Left cardiac atrium (tissue), 4 donors: ENCODE results near the gene C17orf58. TPM values are rescaled to one million over a fixed set of nuclear protein-coding genes. Genes with fewer than 3 reads are reported as not detected.
A peak's percentile ranks its signal among the peaks of the same experiment; 100 is the strongest.
"Not testable (repeated sequence)": the region's sequence is repeated elsewhere in the genome, so short reads cannot be mapped to it uniquely, and the experiment has no call there.

Source experiments
- ATAC-seq, 2 donors: fragments of 200-7000 bp; cut with Tn5 transposase; one replicate each; pipeline ENCODE4 v1.9.1; 2020; ENCODE audit warnings: mild to moderate bottlenecking in 2 of 2, moderate library complexity in 2 of 2
- DNase-seq: peaks from one replicate; pipeline ENCODE4 v3.0.0-alpha.2; 2020
- intact Hi-C, 2 donors: fragments of 100-400 bp; cut with DNase I; formaldehyde crosslinking; loops; one replicate each; pipeline versions ENCODE4 v1.14.1 to v1.15.1; 2022 to 2023
- total RNA-seq, 2 donors: library from RNA; stranded (reverse); fragmentation: NEBNext Ultra II Directional; extraction: Animal tissue kit (Norgen Biotek cat#: 25700); gene quantifications; one replicate each; pipeline ENCODE4 v1.2.1, GENCODE V29; 2021
- donor health status: DM: no; HTN: yes; CAD: no.
- donor health status: DM: no; HTN: yes; CAD: no; lungs with severe emphysema.
- donor health status: DM: yes; HTN: yes; CAD: no.
- donor health status: Dilated cardiomyopathy.

The C17orf58 gene
- total RNA-seq, 2 donors from 2014 or later = 8.2 to 14.2 TPM

- intact Hi-C loops = not testable (repeated sequence)
Observed at GRCh38 chr17:67976306-67976705, 20.0 kb downstream of the C17orf58 start.

GRCh38 chr17:67974598-67975066 is 21.6 kb downstream of the C17orf58 start:
- no peak for ATAC-seq
- intact Hi-C loops = no loop called here
- DNase-seq = no peak

More at GRCh38 chr17:67976306-67976705, 20.0 kb downstream of the C17orf58 start:
- ATAC-seq, DNase-seq: not testable (repeated sequence)

- ATAC-seq (no peak), DNase-seq (no peak)
- intact Hi-C loops = no loop called here
Observed at GRCh38 chr17:67974185-67974584, 22.1 kb downstream of the C17orf58 start.

GRCh38 chr17:67970783-67971182 is 25.5 kb downstream of the C17orf58 start:
- ATAC-seq (no peak), DNase-seq (no peak)
- intact Hi-C loops = no loop called here

- DNase-seq (peak; percentile 60), ATAC-seq (peak; percentile 79 to 87)
- intact Hi-C loops = loop anchor here in 1 of 2 donors (10.0 kb wide), 1 partner anchor 502 kb away; no protein-coding TSS in a partner anchor
Observed at GRCh38 chr17:67963145-67963572, 33.1 kb downstream of the C17orf58 start.

GRCh38 chr17:67962156-67962555 is 34.1 kb downstream of the C17orf58 start:
- peak in 1 of 2 donors; percentile 8 for ATAC-seq
- intact Hi-C loops = loop anchor here in 1 of 2 donors (10.0 kb wide), 1 partner anchor 503 kb away; no protein-coding TSS in a partner anchor
- not testable (repeated sequence) for DNase-seq

- not testable (repeated sequence) for DNase-seq, ATAC-seq
- intact Hi-C loops = loop anchor here in 1 of 2 donors (10.0 kb wide), 1 partner anchor 505 kb away; no protein-coding TSS in a partner anchor
Observed at GRCh38 chr17:67960276-67960675, 36.0 kb downstream of the C17orf58 start.

GRCh38 chr17:67959510-67959909 is 36.8 kb downstream of the C17orf58 start:
- DNase-seq (no peak), ATAC-seq (no peak)
- intact Hi-C loops = no loop called here

GRCh38 chr17:67950945-67951344 is 45.3 kb downstream of the C17orf58 start:
- intact Hi-C loops = no loop called here

GRCh38 chr17:67947325-67947813 is 48.9 kb downstream of the C17orf58 start:
- no peak for DNase-seq
- intact Hi-C loops = no loop called here
- no peak for ATAC-seq

More at GRCh38 chr17:67950945-67951344, 45.3 kb downstream of the C17orf58 start:
- ATAC-seq = no peak
- no peak for DNase-seq

- ATAC-seq (no peak), DNase-seq (no peak)
- intact Hi-C loops = no loop called here
Observed at GRCh38 chr17:67946513-67946912, 49.8 kb downstream of the C17orf58 start.

- intact Hi-C loops = no loop called here
- ATAC-seq = no peak
- DNase-seq = no peak
Observed at GRCh38 chr17:67944035-67944434, 52.2 kb downstream of the C17orf58 start.

- ATAC-seq = no peak
- intact Hi-C loops = no loop called here
- DNase-seq = no peak
Observed at GRCh38 chr17:67942810-67943209, 53.5 kb downstream of the C17orf58 start.

Other genes with a start within 250 kb of the C17orf58 start
- 10 to 100 TPM; 84.8 to 85.2 TPM for gene BPTF, start 171.0 kb downstream of the C17orf58 start, total RNA-seq
- 10 to 100 TPM; 21.8 to 40.2 TPM for gene KPNA2, start 39.3 kb upstream of the C17orf58 start, total RNA-seq